A172 (cell line): Measurements from ENCODE around the gene APOA4. TPM values are rescaled to one million over a fixed set of nuclear protein-coding genes. Genes with fewer than 3 reads are reported as not detected.

Experiments
- DNase-seq: peaks from one replicate; pipeline ENCODE4 v3.0.0-alpha.2; 2015; ENCODE audit warnings: low spot score
- total RNA-seq: library from RNA; depleted of rRNA; stranded (reverse); fragments of >200 nt; shearing (Covaris generic); gene quantifications from 2 replicates; pipeline ENCODE4 v1.2.3, GENCODE V29; 2014; rRNA removed

APOA4 gene
- total RNA-seq = not detected in 2 replicates

DNA sequence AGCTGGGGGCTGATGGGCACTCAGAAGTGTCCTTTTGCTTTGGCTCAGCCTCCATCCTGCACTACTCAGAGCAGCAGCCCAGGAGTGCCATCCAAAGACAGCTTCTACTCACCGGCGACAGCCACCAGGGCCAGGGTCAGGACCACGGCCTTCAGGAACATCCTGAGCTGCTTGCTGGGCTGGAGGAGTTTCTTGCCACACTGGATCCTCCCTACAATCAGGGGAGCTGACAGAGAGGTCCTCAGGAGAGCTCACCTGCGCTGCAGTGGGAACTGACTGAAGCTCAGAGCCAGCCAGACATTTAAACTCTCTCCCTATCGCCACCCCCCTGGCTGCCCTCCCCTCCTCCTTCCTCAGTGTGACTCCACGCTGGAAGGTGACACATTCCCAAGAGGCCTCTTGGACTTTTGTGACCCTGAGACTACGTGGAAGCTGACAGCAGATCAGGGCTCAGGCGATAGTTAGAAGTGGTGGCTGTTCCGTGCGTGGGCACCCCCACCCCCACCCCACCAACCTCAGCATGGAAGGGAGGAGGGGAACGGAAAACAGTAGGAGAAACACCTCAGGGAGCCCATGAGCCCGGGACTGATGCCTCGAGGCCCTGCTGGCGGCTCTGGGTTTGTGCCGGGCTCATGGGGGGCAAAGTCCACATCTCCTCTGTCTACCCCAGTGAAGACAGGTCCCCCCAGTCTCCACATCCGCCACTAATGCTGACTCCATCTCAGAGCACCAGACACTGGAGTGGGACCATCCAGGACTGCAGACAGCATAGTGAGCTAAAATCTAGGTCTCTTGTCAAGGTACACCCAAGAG is at the start of gene APOA4:
TSS of gene APOA4 (minus strand) at position 274 of the 813 bp plus-strand sequence. CDS start at position 161, 113 bp downstream.
- no peak for DNase-seq

DNA sequence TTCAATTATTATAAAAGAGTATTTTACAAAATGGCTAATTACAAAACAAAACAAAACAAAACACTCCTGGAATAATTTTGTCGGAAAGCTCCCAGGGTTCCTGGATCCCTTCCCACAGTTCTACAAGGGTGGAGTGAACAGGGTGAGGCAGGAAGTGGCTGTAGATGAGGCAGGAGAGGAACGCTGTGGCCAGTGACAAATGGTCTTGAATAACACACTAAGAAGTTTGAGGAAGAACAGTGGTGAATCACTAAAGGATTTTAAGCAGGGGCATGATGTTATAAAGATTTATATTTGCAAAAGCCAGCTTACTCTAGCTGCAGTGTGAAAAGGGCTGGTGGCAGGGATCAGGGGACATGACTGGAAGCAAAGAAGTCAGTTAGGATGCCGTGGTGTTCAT is 48.1 kb upstream of the APOA4 start:
- peak; percentile 86 for DNase-seq

DNA sequence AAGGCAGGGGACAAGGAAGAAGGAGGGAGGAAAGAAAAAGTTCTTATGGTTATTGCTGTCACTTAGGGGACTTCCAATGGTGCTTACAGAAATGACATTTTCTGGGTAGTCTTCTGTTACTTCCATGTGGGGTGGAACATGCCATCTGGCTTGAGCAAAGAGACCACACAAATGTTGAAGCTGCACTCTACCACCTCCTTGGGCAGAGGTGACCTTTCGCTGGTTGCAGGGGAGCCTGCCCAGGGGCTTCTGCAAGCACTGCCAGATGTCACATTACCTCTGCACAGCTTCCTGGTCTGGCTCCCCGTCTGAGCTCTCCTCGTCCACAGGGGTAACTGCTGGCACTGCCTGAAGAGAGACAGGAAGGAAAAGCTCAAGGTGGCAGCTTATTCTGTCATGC is 47.0 kb upstream of the APOA4 start:
- DNase-seq = no peak

DNA sequence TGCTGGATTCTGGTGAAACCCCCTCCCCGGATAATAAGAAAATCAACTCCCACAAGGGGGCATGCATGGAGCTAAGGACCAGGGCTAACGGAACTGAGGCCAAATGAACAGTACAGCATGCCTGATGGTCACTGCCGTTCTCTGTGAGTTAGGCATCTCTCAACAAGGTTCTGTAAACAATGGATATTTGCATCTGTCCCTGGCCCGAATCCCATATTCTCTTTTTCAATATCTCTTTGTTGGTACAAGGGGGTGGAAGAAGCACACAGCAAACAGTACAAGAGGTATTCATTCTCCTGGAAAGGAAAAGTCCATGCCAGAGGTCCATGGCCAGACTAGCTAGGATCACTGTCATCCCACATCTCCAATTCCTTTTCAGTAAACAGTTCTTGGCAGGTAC is 46.5 kb upstream of the APOA4 start:
- no peak for DNase-seq

DNA sequence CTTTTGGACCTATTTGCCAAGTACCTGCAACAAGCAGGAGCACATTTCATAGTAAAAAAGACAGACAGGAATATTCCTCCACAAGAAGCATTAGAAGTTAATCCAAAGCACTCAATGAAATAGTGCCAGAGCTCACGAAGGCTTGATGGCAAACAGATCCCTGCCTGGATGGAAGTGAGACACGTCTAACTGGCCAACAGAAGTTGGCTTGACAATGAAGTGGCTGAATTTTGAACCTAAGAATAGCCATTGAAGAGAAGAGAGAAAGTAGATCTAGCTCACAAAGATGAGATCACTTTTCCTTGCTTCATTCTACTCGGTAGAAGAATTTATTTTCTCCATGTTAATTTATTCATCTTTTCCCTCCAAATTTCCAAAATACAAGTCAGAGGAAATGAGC is 45.0 kb upstream of the APOA4 start:
- DNase-seq = no peak

DNA sequence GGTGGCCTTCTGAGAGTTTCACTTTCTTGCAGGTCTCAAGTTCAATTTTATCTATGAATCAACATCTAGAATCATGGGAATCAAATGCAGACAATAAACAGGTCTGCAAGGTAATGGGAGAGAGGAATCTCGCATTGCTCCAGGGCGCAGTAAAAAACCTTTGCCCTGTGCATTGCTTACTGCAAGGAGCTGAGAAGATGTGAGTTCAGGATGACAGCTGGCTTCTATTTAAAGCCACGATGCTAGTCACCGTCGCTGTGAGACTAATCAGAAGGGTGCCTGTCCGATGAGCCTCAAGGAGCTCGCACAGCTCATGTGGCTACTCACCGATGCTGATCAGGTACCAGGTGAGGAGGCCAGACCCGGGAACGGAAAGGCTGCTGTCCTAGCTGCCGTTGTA is 44.5 kb upstream of the APOA4 start:
- no peak for DNase-seq

DNA sequence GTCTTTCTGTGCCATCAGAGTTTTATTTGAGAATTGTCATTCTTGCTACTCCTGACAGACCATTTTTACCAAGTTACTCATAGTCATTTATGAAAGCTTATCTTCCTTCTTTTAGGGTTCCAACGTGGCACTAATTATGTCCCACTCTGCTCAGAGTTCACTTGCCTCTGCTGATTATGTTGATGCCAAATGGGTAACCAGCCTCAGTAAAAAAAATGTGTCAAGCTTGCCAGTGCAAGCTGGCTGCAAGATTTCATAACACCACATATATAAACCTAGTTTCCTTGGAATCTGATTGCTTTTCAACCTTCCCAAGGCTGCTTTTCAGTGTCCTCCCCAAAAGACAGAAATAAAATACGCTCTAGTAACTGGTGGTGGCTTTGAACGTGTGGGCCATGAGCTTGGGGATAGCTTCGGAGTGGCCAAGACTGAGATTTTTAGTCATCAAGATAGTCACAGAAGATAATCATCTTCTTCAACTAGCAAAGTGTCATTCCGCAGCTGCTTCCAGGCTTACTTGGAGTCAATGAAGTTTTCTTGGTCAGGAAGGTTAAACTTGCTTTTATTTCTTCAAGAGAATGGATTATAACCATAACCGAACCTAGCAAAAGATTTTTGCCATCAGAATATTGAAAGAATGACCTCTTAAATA is 43.8 kb upstream of the APOA4 start:
- DNase-seq = no peak

DNA sequence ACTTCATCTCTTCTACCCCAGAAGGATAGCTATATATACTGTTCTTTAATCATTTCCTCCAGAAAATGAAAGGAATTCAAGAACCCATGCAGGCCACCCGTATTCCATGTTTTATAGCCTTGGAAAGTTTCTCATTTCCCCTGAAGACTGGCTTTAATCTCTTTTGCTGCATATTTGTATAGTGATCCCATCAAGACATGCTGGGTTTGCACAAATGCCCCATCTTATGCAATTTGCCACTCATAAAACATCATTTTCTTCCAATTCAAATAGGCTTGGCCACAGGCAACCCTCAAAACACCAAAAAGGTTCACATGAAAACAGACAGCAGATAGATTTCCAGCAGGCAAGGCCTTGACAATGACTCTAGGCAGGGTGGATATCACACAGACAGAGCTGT is 42.6 kb upstream of the APOA4 start:
- DNase-seq = no peak

DNA sequence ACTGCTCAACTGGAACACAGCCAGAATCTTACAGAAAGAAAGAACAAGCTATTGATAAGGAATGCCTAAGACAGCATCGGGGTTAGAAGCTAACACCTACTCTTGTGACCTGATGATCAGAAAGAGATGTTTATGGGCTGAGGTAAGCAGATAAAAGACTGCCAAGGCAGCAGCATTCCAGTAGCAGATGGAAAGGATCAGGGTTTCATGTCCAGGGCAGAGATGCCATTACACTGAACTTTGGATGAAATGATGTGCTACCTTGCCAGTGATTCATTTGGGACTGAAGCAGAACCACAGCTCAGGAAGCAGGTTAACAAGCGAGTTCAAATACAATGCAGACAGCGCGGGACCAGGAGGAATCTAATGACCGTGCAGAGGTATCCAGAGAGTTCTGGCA is 41.4 kb upstream of the APOA4 start:
- DNase-seq = no peak

DNA sequence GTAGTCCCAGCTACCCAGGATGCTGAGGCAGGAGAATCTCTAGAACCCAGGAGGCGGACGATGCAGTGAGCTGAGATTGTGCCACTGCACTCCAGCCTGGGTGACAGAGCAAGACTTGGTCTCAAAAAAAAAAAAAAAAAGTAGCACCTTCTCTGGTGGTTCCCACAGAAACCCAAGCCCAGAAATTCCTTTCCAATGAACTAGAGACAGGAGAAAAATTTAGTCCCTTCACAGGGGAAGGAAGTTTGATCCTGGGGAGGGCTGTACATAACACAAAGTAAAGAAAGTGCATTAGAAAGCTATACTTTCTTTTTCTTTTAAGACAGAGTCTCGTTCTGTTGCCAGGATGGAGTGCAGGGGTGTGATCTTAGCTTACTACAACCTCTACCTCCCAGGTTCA is 39.8 kb upstream of the APOA4 start:
- no peak for DNase-seq

DNA sequence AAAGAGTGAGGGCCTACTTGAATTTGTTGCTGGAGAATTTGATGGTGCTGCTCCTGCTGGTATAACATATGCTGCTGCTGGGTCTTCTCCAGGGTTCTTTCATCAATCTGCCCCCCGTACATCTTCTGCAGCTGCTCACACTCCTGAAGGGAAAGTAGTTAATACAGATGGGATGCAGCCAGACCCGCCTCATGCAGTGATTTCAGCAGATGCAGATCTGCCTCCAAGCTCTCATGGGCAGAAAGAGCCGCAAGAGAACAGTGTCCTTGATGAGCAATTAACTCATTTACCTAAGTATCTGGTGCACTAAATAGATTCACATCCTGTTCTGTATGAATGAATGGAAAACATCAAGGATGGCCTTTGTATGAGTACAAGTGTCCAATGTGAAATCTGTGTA is 39.1 kb upstream of the APOA4 start:
- no peak for DNase-seq

DNA sequence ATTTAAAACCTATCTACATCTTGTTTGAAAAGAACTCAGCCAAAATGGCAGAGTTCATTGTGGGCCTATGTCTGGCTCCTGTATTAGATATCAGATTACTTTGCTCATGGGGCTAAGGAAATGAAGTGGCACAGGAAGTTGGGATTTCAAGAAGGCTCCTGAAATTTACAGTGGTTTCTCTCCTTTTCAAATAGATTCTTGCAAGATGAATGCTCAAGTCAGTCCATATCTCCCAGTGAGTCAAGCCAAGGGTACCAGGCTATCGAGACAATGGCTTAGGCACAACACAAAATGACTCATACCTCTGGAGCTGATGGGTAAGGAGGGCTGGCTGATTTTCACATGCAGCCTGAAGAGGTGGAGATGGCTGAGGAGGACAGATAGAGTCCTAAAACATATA is 38.4 kb upstream of the APOA4 start:
- DNase-seq = peak; percentile 68

DNA sequence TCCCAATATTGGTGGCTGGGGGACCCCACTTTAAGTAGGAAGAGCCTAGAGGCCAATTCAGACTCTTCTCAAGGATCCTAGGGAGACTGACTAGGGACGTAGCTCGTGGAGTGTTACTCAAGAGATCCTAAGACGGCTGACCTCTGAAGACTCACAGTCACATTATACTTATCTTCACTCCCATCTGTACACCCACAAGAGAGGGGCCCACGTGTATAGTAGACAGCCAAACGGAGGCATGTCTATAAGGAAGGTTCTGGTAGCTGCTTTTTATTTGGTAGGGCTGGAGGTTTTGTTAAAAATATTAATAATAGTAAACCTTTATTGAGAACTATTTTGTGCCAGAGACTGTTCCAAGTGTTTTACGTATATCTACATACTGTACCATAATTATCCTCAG is 37.2 kb upstream of the APOA4 start:
- DNase-seq = no peak

DNA sequence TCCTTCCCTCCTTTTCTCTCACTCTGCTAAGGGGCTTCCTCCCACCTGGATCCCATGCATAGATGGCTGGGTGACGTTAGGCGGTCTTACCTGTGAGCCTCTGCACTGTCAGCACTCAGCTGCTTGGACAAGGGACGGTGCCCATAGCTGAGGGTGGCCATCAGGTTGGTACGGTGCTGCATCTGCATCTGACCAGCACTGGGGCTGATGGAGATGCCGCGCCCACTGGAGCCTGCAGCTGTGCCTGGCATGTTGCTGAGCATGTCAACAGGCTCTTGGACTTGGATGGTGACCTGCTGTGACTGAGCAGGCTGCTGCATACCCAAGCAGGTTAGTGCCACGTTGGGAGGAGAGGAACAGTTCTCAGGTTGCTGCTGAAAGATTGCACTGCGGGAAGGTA is 36.1 kb upstream of the APOA4 start:
- no peak for DNase-seq

DNA sequence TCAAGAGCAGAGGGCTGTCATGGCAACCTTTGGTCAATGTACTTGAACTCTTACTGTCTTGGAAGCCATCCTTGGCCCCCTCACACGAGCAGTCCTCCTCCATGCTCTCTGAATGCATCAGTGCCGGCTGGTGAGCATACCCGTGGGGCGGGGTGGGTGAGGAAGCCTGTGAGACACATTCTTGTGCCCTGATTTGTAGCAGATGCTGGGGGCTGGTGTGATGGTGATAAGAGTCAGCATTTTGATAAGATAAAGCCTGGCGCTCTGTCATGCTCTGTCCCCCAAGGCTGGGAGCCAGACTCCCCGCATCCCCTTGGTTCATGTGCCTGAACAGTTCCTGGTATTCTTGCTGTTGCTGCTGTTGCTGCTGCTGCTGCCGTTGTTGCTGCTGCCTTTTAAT is 34.8 kb upstream of the APOA4 start:
- DNase-seq = peak; percentile 57

DNA sequence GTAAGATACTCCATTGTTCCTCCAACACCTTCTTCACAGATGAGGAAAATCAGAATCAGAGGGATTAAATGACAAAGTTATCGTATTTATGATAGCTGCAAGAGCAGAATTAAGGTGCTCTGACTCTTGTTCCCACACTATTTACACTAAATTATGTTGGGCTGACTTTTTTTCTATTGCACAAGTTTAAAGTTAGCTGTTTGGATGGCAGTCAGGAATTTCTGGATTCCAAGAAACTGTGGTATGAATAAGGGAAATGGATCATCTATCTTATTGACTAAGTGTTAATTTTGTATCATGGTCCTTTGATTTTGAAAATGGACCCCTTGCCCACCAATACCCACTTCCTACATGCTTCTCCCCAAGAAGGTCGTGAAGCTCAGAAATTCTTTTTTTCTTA is 34.2 kb upstream of the APOA4 start:
- no peak for DNase-seq

DNA sequence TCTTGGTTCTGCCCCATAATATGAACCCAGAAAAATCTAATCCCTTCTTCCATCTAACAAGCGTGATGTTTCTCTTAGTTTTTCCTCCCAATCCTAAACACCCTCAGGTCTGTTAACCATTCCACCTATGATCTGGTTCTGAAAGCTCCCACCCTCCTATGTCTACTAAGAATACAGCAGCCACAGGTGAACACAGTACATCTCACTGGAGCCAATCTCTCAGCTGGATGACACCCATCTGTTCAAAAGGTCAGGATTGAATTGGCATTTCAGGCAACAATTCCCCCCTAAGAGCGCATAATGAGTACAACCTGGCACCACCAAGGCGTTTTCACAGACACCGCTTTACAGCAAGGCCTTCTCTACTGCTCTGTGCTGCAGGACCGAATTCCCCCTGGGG is 33.3 kb upstream of the APOA4 start:
- no peak for DNase-seq

DNA sequence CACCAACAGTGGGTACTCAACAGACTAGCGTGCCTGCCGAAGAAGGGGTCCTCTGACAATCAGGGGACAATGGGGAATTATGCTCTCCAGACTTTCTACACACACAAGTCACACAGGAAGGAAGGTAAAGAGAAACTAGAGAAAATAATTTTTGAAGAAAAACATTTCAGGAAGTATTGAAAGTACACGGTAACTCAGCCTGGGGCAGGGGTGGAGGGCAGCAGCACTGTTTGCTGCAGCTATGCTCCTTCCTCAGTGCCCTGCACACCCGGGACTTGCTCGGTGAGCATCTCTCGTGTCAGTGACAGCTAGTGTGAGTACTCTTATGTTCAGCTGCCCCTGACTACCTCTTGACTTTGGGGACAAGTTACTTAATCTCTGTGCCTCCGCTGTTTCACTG is 32.3 kb upstream of the APOA4 start:
- no peak for DNase-seq

DNA sequence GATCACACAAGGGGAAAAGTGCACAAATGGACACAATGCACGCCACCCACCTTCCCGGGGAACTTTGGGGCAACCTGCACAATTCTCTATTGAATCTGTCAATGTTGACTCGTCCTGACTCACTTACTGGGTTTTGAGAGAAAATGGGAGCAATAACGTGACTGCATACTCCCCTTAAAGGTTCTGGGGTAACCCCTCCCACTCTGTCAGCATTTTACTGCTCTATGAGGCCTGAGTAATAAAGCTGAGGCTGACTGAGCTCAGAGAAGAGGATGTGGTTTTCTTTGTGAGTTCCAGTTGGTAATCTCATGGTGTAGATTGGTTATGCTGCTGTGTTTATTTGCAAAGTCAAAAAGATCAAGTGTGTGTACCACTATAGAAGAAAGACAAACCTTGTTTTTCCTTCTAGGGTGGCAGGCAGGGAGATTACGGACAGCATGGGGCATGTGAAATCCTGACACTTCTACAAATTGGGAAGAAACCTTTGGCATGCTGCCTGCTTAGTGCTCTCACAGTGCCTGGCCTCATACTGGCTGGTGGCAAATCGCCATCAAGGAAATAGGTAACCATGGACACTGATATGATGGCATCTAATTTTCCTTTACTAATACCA is 30.5 kb upstream of the APOA4 start:
- DNase-seq = peak; percentile 94

DNA sequence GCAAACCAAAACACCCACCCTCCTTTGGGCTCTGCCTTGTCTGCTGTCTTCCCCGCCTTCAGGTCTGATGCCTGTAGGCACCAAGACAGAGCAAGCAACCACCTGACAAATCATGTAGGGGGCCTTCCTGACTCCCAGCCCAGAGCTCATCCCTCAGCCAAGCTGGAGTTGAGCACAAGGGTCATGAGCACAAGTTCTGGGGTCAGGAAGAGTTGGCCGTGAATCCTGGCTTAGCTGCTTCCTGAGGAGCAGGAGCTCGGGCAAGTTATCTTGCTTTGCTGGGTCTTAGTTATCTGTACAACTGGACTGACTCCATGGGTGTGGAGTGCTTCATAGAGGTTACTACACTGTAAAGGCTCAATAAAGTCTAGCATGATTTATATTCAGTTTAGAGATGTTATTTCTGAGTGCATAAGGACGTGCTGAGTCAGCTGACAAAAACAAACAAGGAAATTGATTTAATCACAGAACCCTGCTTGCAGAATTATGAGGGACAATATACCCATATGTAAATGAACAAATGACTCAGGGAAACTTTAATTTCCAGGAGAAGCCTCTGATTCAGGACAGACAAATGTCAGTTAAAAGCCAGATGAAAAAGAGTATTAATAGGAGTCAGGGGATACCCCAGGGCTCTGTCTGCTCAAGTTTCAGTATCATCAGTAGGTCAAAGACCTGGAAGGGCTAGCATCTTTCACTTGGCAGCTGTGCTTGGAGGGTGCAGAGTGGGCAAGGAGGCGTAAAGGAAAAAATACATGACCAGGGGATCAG is 29.3 kb upstream of the APOA4 start:
- DNase-seq = peak; percentile 34

DNA sequence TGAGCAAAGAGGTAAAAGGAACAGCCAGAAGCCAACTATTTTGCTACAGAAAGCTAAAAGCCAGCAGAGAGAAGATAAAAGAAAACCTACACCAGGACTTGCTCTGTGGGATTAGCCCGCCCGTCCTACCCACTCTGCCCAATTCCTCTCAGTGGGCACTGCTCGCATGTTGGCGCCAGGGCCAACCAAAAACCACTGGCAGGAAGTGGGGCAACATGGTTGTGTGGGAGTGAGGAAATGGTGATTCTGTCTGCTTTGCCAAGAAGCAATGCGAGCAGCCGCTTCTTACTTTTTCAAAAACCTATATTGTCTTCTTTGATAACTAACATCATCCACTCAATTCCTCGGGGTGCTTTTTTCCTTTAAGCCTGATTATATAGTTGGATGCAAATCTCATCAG is 28.5 kb upstream of the APOA4 start:
- no peak for DNase-seq

DNA sequence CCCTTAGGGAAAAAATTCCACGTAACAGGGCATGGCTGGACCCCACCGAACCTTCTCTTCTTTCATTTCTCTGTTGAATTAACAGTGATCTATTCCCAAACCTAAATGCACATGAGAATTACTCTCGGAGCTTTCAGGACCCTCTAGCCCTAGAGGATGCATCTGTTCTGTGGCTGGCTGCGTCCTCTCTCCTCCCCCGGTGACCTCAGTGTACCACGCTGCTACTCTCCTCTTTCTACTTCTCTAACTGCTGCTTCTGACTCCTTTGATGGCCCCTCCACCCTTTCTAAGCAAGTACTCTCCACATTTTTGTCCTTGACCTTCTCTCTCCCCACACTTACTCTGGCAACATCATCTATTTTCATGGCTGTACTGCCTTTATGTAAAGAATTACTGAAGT is 26.4 kb upstream of the APOA4 start:
- DNase-seq = no peak
